NCI-H2196 treated with DMSO at 0.1 percent for 48 hours (cell line): ENCODE measurements around the gene SPACDR.
A peak's percentile ranks its signal among the peaks of the same experiment; 100 is the strongest.
"Not testable (repeated sequence)": the region's sequence is repeated elsewhere in the genome, so short reads cannot be mapped to it uniquely, and the experiment has no call there.

Experiments
- DNase-seq: peaks from one replicate; lab custom pipeline; 2025; ENCODE audit not compliant: unreplicated experiment; lab: John Stamatoyannopoulos, UW

SPACDR gene

GRCh38 chr7:100464210-100464660 is at the start of gene SPACDR:
Gene SPACDR (minus strand): TSS chr7:100464260. CDS start chr7:100464025, 235 bp downstream.
- DNase-seq, result no peak

GRCh38 chr7:100513212-100513810 is 49.3 kb upstream of the SPACDR start:
- no peak for DNase-seq

GRCh38 chr7:100510437-100511239 is 46.6 kb upstream of the SPACDR start:
- DNase-seq, result no peak

- DNase-seq, result no peak
These were observed 45.2 kb upstream of the SPACDR start for GRCh38 chr7:100509231-100509630.

- DNase-seq, result no peak
These were observed 42.4 kb upstream of the SPACDR start for GRCh38 chr7:100506356-100506923.

GRCh38 chr7:100504887-100505611 is 41.0 kb upstream of the SPACDR start:
- no peak for DNase-seq

GRCh38 chr7:100504031-100504430 is 40.0 kb upstream of the SPACDR start:
- not testable (repeated sequence) for DNase-seq

- DNase-seq, result not testable (repeated sequence)
These were observed 36.7 kb upstream of the SPACDR start for GRCh38 chr7:100500743-100501142.

- DNase-seq, result no peak
These were observed 32.4 kb upstream of the SPACDR start for GRCh38 chr7:100496509-100496908.

GRCh38 chr7:100493476-100494264 is 29.6 kb upstream of the SPACDR start:
- DNase-seq, result no peak

GRCh38 chr7:100492738-100493475 is 28.8 kb upstream of the SPACDR start:
- no peak for DNase-seq

- DNase-seq, result no peak
These were observed 27.1 kb upstream of the SPACDR start for GRCh38 chr7:100491192-100491578.

GRCh38 chr7:100490483-100491191 is 26.6 kb upstream of the SPACDR start:
- no peak for DNase-seq

GRCh38 chr7:100489824-100490223 is 25.8 kb upstream of the SPACDR start:
- DNase-seq, result peak; percentile 96

GRCh38 chr7:100489121-100489520 is 25.1 kb upstream of the SPACDR start:
- no peak for DNase-seq

- no peak for DNase-seq
These were observed 24.5 kb upstream of the SPACDR start for GRCh38 chr7:100488333-100489095.

- DNase-seq, result no peak
These were observed 22.8 kb upstream of the SPACDR start for GRCh38 chr7:100486753-100487446.

- DNase-seq, result no peak
These were observed 22.1 kb upstream of the SPACDR start for GRCh38 chr7:100486111-100486636.
